GM12878 (cell line): Measurements from ENCODE around the gene KIF1C. TPM values are rescaled to one million over a fixed set of nuclear protein-coding genes. Genes with fewer than 3 reads are reported as not detected.

ENCODE experiments used
- ATF7 ChIP-seq: fragments of 450-650 bp; IDR thresholded peaks from 2 replicates; pipeline ENCODE4 v1.6.1; 2016; ENCODE audit warnings: low read depth, mild to moderate bottlenecking
- CBX3 ChIP-seq: fragments of 200-600 bp; sonication (generic); IDR thresholded peaks from 2 replicates; pipeline ENCODE4 v1.6.1; 2016; ENCODE audit warnings: low read depth, borderline replicate concordance
- JUND ChIP-seq: IDR thresholded peaks from 2 replicates; pipeline ENCODE4 v1.6.1; 2012; ENCODE audit warnings: low read depth, mild to moderate bottlenecking, low read length, improper control_type of control experiment, moderate library complexity
- NFIC ChIP-seq: IDR thresholded peaks from 2 replicates; pipeline ENCODE4 v1.6.1; 2012; ENCODE audit warnings: low read depth, mild to moderate bottlenecking, inconsistent platforms, low read length, moderate library complexity
- NR2F1 ChIP-seq: fragments of 450-650 bp; conservative IDR thresholded peaks from 2 replicates; pipeline ENCODE4 v1.6.1; 2017; ENCODE audit warnings: mild to moderate bottlenecking
- POLR2AphosphoS5 ChIP-seq: IDR thresholded peaks from 2 replicates; pipeline ENCODE4 v1.6.1; 2011; ENCODE audit warnings: mild to moderate bottlenecking, low read length, inconsistent platforms
- RB1 ChIP-seq: fragments of 450-650 bp; formaldehyde crosslinking; IDR thresholded peaks from 2 replicates; pipeline ENCODE4 v1.6.1; 2017; ENCODE audit warnings: mild to moderate bottlenecking, borderline replicate concordance
- RCOR1 ChIP-seq: conservative IDR thresholded peaks from 2 replicates; pipeline ENCODE4 v1.6.1; 2012; ENCODE audit warnings: low read depth, low read length, improper control_type of control experiment
- SIX5 ChIP-seq: IDR thresholded peaks from 2 replicates; pipeline ENCODE4 v1.6.1; 2011; ENCODE audit warnings: mild to moderate bottlenecking, low read depth, low read length, moderate library complexity; ENCODE audit not compliant: severe bottlenecking
- SREBF1 ChIP-seq: IDR thresholded peaks from 2 replicates; pipeline ENCODE4 v1.6.1; 2012; ENCODE audit warnings: mild to moderate bottlenecking, low read length
- YY1 ChIP-seq: IDR thresholded peaks from 2 replicates; pipeline ENCODE4 v1.6.1; 2011; ENCODE audit warnings: low read depth, mild to moderate bottlenecking, low read length
- ZNF207 ChIP-seq: fragments of 450-650 bp; IDR thresholded peaks from 2 replicates; pipeline ENCODE4 v1.6.1; 2014; ENCODE audit warnings: antibody characterized with exemption, mild to moderate bottlenecking, borderline replicate concordance
- ZNF217 ChIP-seq: fragments of 450-650 bp; IDR thresholded peaks from 2 replicates; pipeline ENCODE4 v1.6.1; 2017; ENCODE audit warnings: antibody characterized with exemption, mild to moderate bottlenecking
- polyA plus RNA-seq, 11 experiments: library from polyadenylated mRNA; depleted of rRNA in 4 of 11; unstranded in 6 of 11; stranded (reverse) in 5 of 11; fragments of >200 nt; fragmentation: Nextera tagmentation in 4 of 11; fragmentation: Illumina TruSeq in 1 of 11; extraction: Ambion mirVana in 4 of 11; extraction: Trizol in 1 of 11; gene quantifications; 1 replicate in 1 of 11; 2 replicates in 10 of 11; pipeline versions ENCODE4 v1.2.1 to v1.2.3, GENCODE V29; 2011 to 2016; ENCODE audit warnings: inconsistent platforms in 2 of 11, missing spikeins in 2 of 11, low read depth in 1 of 11
- total RNA-seq, 4 experiments: library from RNA; depleted of rRNA in 3 of 4; stranded (reverse); fragments of >200 nt in 3 of 4; fragmentation: Illumina TruSeq in 1 of 4; extraction: Trizol in 1 of 4; gene quantifications; 2 replicates each; pipeline versions ENCODE4 v1.2.1 to v1.2.3, GENCODE V29; 2013 to 2021
- TF ChIP-seq, protein P1 (sequence below): fragments of 450-650 bp; formaldehyde crosslinking; IDR thresholded peaks from 2 replicates; pipeline ENCODE4 v1.4.0; 2022; ENCODE audit warnings: mild to moderate bottlenecking, moderate library complexity
- TF ChIP-seq, protein P2 (sequence below): IDR thresholded peaks from 2 replicates; pipeline ENCODE4 v1.6.1; 2012; ENCODE audit warnings: improper control_type of control experiment, low read depth, low read length; ENCODE audit not compliant: insufficient replicate concordance
- TF ChIP-seq, protein P3 (sequence below): IDR thresholded peaks from 2 replicates; pipeline ENCODE4 v1.6.1; 2012; ENCODE audit warnings: low read depth, low read length, improper control_type of control experiment
- TF ChIP-seq, protein P4 (sequence below): IDR thresholded peaks from 2 replicates; pipeline ENCODE4 v1.6.1; 2012; ENCODE audit warnings: mild to moderate bottlenecking, low read depth, low read length

Gene KIF1C
- total and polyA plus RNA-seq, 10 of the 15 experiments (the other 5 are each of a cell fraction or from before 2014, with no cell fraction given) = 1.4 to 65.9 (median 21.1) TPM

DNA sequence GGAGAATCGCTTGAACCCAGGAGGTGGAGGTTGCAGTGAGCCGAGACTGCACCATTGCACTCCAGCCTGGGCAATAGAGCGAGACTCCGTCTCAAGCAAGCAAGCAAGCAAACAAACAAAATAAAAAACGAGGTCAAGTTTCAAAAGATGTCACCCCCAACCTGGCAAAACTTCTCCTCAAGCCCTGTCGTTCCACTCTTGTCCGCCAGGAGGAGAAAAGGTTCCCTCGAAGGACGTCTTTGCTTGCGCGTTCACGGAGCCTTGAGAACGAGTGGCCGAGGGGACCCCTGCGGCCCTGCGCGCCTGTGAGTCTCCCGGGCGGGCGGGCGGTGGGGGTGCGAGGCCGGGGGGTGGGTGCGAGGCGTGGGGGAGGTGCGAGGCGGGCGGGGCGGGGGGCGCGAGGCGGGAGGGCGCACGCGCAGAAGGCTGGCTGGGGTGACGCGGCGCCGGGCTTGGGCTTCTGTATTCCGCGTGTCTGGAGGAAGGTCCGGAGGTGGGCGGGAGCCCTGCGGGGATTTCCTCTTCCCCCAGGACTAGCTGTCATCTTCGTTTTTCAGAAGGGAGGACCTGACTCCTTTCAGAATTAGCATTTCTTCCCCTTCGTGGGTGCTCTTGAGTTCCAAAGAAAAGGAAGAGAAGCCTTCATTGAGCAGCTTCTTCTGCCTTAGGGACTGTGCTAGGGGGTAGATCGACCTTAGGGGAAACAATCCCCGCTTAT, 33.8 kb downstream of the KIF1C start (continued):
- TF ChIP-seq RCOR1 (no peak), NFIC (no peak), ZNF207 (no peak), SREBF1 (no peak), CBX3 (no peak), POLR2AphosphoS5 (0 out of 2 replicates have a peak, but pooled peaks have one; percentile 26), SIX5 (no peak), RB1 (peak; percentile 31; the same call in 1 of the 2 replicates), ZNF217 (no peak), ATF7 (no peak), JUND (no peak), YY1 (peak; percentile 70), NR2F1 (no peak)
- TF ChIP-seq, protein P1, sequence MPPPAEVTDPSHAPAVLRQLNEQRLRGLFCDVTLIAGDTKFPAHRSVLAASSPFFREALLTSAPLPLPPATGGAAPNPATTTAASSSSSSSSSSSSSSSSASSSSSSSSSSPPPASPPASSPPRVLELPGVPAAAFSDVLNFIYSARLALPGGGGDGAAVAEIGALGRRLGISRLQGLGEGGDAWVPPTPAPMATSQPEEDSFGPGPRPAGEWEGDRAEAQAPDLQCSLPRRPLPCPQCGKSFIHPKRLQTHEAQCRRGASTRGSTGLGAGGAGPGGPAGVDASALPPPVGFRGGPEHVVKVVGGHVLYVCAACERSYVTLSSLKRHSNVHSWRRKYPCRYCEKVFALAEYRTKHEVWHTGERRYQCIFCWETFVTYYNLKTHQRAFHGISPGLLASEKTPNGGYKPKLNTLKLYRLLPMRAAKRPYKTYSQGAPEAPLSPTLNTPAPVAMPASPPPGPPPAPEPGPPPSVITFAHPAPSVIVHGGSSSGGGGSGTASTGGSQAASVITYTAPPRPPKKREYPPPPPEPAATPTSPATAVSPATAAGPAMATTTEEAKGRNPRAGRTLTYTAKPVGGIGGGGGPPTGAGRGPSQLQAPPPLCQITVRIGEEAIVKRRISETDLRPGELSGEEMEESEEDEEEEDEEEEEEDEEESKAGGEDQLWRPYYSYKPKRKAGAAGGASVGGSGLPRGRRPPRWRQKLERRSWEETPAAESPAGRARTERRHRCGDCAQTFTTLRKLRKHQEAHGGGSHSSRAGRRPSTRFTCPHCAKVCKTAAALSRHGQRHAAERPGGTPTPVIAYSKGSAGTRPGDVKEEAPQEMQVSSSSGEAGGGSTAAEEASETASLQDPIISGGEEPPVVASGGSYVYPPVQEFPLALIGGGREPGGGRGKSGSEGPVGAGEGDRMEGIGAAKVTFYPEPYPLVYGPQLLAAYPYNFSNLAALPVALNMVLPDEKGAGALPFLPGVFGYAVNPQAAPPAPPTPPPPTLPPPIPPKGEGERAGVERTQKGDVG = no peak
- TF ChIP-seq, protein P2, sequence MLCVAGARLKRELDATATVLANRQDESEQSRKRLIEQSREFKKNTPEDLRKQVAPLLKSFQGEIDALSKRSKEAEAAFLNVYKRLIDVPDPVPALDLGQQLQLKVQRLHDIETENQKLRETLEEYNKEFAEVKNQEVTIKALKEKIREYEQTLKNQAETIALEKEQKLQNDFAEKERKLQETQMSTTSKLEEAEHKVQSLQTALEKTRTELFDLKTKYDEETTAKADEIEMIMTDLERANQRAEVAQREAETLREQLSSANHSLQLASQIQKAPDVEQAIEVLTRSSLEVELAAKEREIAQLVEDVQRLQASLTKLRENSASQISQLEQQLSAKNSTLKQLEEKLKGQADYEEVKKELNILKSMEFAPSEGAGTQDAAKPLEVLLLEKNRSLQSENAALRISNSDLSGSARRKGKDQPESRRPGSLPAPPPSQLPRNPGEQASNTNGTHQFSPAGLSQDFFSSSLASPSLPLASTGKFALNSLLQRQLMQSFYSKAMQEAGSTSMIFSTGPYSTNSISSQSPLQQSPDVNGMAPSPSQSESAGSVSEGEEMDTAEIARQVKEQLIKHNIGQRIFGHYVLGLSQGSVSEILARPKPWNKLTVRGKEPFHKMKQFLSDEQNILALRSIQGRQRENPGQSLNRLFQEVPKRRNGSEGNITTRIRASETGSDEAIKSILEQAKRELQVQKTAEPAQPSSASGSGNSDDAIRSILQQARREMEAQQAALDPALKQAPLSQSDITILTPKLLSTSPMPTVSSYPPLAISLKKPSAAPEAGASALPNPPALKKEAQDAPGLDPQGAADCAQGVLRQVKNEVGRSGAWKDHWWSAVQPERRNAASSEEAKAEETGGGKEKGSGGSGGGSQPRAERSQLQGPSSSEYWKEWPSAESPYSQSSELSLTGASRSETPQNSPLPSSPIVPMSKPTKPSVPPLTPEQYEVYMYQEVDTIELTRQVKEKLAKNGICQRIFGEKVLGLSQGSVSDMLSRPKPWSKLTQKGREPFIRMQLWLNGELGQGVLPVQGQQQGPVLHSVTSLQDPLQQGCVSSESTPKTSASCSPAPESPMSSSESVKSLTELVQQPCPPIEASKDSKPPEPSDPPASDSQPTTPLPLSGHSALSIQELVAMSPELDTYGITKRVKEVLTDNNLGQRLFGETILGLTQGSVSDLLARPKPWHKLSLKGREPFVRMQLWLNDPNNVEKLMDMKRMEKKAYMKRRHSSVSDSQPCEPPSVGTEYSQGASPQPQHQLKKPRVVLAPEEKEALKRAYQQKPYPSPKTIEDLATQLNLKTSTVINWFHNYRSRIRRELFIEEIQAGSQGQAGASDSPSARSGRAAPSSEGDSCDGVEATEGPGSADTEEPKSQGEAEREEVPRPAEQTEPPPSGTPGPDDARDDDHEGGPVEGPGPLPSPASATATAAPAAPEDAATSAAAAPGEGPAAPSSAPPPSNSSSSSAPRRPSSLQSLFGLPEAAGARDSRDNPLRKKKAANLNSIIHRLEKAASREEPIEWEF = no peak
- TF ChIP-seq, protein P3, sequence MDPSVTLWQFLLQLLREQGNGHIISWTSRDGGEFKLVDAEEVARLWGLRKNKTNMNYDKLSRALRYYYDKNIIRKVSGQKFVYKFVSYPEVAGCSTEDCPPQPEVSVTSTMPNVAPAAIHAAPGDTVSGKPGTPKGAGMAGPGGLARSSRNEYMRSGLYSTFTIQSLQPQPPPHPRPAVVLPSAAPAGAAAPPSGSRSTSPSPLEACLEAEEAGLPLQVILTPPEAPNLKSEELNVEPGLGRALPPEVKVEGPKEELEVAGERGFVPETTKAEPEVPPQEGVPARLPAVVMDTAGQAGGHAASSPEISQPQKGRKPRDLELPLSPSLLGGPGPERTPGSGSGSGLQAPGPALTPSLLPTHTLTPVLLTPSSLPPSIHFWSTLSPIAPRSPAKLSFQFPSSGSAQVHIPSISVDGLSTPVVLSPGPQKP = no peak
- TF ChIP-seq, protein P4, sequence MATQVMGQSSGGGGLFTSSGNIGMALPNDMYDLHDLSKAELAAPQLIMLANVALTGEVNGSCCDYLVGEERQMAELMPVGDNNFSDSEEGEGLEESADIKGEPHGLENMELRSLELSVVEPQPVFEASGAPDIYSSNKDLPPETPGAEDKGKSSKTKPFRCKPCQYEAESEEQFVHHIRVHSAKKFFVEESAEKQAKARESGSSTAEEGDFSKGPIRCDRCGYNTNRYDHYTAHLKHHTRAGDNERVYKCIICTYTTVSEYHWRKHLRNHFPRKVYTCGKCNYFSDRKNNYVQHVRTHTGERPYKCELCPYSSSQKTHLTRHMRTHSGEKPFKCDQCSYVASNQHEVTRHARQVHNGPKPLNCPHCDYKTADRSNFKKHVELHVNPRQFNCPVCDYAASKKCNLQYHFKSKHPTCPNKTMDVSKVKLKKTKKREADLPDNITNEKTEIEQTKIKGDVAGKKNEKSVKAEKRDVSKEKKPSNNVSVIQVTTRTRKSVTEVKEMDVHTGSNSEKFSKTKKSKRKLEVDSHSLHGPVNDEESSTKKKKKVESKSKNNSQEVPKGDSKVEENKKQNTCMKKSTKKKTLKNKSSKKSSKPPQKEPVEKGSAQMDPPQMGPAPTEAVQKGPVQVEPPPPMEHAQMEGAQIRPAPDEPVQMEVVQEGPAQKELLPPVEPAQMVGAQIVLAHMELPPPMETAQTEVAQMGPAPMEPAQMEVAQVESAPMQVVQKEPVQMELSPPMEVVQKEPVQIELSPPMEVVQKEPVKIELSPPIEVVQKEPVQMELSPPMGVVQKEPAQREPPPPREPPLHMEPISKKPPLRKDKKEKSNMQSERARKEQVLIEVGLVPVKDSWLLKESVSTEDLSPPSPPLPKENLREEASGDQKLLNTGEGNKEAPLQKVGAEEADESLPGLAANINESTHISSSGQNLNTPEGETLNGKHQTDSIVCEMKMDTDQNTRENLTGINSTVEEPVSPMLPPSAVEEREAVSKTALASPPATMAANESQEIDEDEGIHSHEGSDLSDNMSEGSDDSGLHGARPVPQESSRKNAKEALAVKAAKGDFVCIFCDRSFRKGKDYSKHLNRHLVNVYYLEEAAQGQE = no peak
